NCI-H2196 (cell line): Measurements from ENCODE around the gene ALDH1B1.
A peak's percentile ranks its signal among the peaks of the same experiment; 100 is the strongest.

Source experiments
- DNase-seq: peaks from one replicate; lab custom pipeline; 2025; ENCODE audit not compliant: unreplicated experiment; lab: John Stamatoyannopoulos, UW

ALDH1B1 gene

GRCh38 chr9:38392235-38393127 is at the start of gene ALDH1B1:
Gene ALDH1B1, plus strand, starts transcription at chr9:38392702. Its CDS starts 3,047 bp downstream, at chr9:38395749.
- peak; percentile 89 for DNase-seq

GRCh38 chr9:38343037-38343436 is 49.5 kb upstream of the ALDH1B1 start:
- DNase-seq = no peak

GRCh38 chr9:38343552-38343951 is 49.0 kb upstream of the ALDH1B1 start:
- DNase-seq = no peak

- DNase-seq = no peak
Observed at GRCh38 chr9:38344566-38345324, 47.8 kb upstream of the ALDH1B1 start.

- DNase-seq = no peak
Observed at GRCh38 chr9:38345851-38346755, 46.4 kb upstream of the ALDH1B1 start.

- no peak for DNase-seq
Observed at GRCh38 chr9:38346811-38347210, 45.7 kb upstream of the ALDH1B1 start.

- no peak for DNase-seq
Observed at GRCh38 chr9:38347271-38347671, 45.2 kb upstream of the ALDH1B1 start.

GRCh38 chr9:38347946-38348345 is 44.6 kb upstream of the ALDH1B1 start:
- peak; percentile 13 for DNase-seq

GRCh38 chr9:38350529-38350928 is 42.0 kb upstream of the ALDH1B1 start:
- no peak for DNase-seq

- DNase-seq = no peak
Observed at GRCh38 chr9:38352530-38353328, 39.8 kb upstream of the ALDH1B1 start.

- no peak for DNase-seq
Observed at GRCh38 chr9:38355115-38355514, 37.4 kb upstream of the ALDH1B1 start.

- DNase-seq = no peak
Observed at GRCh38 chr9:38355517-38356120, 36.9 kb upstream of the ALDH1B1 start.

- no peak for DNase-seq
Observed at GRCh38 chr9:38356851-38357250, 35.7 kb upstream of the ALDH1B1 start.

- DNase-seq = no peak
Observed at GRCh38 chr9:38357350-38358114, 35.0 kb upstream of the ALDH1B1 start.

GRCh38 chr9:38358390-38359296 is 33.9 kb upstream of the ALDH1B1 start:
- DNase-seq = no peak

- no peak for DNase-seq
Observed at GRCh38 chr9:38359297-38359653, 33.2 kb upstream of the ALDH1B1 start.

GRCh38 chr9:38359689-38360385 is 32.7 kb upstream of the ALDH1B1 start:
- no peak for DNase-seq
